ENCODE results near the gene EVI5L. TPM values are rescaled to one million over a fixed set of nuclear protein-coding genes. Genes with fewer than 3 reads are reported as not detected.

Gene EVI5L
- total and polyA plus RNA-seq, 2 of the 13 experiments (the other 11 are each of a cell fraction or from before 2014, with no cell fraction given): 1.7 to 2.4 TPM

DNA sequence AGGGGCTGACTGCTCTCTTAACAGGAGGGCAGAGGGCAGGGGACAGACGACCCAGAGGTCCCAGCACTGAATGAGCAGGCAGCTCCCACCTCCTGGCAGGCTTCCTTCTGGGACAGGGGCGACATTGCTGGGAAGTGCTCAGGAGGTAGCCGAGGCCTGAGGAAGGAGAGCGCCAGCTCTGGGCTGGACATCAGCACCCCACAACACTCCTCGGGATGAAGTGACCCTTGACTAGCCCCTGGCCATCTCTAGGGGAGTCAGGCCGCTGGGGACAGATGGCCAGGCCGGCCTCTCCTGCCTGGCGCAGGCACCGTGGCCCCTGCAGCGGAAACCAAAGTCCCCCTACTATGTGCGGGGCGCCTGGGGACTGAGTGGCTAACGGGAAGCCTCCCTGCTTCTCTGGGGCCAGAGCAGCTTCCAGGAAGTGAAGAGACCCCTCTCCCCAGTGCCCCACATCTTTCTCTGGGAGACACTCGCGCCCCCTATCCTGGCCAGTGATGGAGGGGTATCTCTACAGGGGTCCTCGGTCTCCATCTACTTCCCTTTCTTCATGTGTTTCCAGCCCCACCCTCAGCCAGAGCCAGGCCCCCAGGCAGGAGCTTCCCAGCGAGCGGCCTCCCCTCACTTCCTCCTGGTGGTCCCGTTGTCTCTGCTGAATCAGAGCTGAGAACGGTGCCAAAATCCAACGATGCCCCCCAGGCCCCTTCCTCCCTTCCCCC, 34.1 kb downstream of the EVI5L start:
- CTCF ChIA-PET (ENCODE audit: low intra/inter-chr PET ratio, low total read pairs): no interaction called here
- H3K79me2 ChIP-seq (ENCODE audit: insufficient read depth, low read length): no peaks in the 10 kb centered on the region
- POLR2A ChIA-PET: interaction anchor here (1.1 to 1.4 kb wide), 2 partner anchors 11 to 56 kb away, joined by 3 read pairs; partner anchors contain the start of gene SNAPC2
- H3K27ac ChIP-seq (ENCODE audit: extremely low read length, insufficient read depth, low read length): no peak overlapping the region
- no peak overlapping the region for H3K9ac ChIP-seq (ENCODE audit: insufficient read depth, low read depth, low read length)
- no peak for FAIRE-seq
- DNase-seq (ENCODE audit: low spot score): no peak
- intact Hi-C loops (cut with micrococcal nuclease; ENCODE audit: unreplicated experiment) (no loop called here), in situ Hi-C loops (cut with HindIII; ENCODE audit: extremely low pct_ligation_motif_present, low pct_unique_long_range_greater_than_20kb) (no loop called here)
- H4K20me1 ChIP-seq (ENCODE audit: insufficient read depth, low read length): no peaks in the 10 kb centered on the region
- no TSS peak for BruUV-seq (replicated peaks)
- H3K4me2 ChIP-seq (ENCODE audit: low read depth, low read length): peak overlapping the region; percentile 68; the same call in 1 of the 2 replicates
- no peaks in the 10 kb centered on the region for H3K36me3 ChIP-seq (replicated peaks in 1 of 2; ENCODE audit: control insufficient read depth in 1 of 2, insufficient read depth in 2 of 2, low read length in 2 of 2)
- no peaks in the 10 kb centered on the region for H3K27me3 ChIP-seq (ENCODE audit: control insufficient read depth in 1 of 2, insufficient read depth in 2 of 2, low read length in 2 of 2)
- 76% methylated on average over 15 of the region's 21 CpGs for WGBS (ENCODE audit: low lambda C conversion rate)
- H3K4me1 ChIP-seq (ENCODE audit: insufficient read depth, low read length): peaks cover 44% of the 10 kb centered on the region
- TF ChIP-seq ZKSCAN1 (IDR thresholded peaks at IDR 0.05; ENCODE audit: low read length): peak; percentile 51; the same call in 1 of the 2 replicates
- TF ChIP-seq, protein P1, sequence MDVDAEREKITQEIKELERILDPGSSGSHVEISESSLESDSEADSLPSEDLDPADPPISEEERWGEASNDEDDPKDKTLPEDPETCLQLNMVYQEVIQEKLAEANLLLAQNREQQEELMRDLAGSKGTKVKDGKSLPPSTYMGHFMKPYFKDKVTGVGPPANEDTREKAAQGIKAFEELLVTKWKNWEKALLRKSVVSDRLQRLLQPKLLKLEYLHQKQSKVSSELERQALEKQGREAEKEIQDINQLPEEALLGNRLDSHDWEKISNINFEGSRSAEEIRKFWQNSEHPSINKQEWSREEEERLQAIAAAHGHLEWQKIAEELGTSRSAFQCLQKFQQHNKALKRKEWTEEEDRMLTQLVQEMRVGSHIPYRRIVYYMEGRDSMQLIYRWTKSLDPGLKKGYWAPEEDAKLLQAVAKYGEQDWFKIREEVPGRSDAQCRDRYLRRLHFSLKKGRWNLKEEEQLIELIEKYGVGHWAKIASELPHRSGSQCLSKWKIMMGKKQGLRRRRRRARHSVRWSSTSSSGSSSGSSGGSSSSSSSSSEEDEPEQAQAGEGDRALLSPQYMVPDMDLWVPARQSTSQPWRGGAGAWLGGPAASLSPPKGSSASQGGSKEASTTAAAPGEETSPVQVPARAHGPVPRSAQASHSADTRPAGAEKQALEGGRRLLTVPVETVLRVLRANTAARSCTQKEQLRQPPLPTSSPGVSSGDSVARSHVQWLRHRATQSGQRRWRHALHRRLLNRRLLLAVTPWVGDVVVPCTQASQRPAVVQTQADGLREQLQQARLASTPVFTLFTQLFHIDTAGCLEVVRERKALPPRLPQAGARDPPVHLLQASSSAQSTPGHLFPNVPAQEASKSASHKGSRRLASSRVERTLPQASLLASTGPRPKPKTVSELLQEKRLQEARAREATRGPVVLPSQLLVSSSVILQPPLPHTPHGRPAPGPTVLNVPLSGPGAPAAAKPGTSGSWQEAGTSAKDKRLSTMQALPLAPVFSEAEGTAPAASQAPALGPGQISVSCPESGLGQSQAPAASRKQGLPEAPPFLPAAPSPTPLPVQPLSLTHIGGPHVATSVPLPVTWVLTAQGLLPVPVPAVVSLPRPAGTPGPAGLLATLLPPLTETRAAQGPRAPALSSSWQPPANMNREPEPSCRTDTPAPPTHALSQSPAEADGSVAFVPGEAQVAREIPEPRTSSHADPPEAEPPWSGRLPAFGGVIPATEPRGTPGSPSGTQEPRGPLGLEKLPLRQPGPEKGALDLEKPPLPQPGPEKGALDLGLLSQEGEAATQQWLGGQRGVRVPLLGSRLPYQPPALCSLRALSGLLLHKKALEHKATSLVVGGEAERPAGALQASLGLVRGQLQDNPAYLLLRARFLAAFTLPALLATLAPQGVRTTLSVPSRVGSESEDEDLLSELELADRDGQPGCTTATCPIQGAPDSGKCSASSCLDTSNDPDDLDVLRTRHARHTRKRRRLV (CRISPR knock-in tag; IDR thresholded peaks at IDR 0.05): no peak
- no peak overlapping the region for H2AFZ ChIP-seq (ENCODE audit: low read length)
- H3K9me3 ChIP-seq (ENCODE audit: low read length): no peaks in the 10 kb centered on the region
- no peak for ATAC-seq
- H3K4me3 ChIP-seq (replicated peaks in 1 of 3; ENCODE audit: insufficient read depth in 1 of 3, low read depth in 2 of 3, low read length in 3 of 3): peak overlapping the region in 1 of 3 experiments; percentile 27; a peak in 1 of 6 replicates
